Endothelial cell (in vitro differentiated cells): ENCODE results near the gene LCLAT1. TPM values are rescaled to one million over a fixed set of nuclear protein-coding genes. Genes with fewer than 3 reads are reported as not detected.

Experiments
- DNase-seq: peaks from one replicate; pipeline ENCODE4 v3.0.0; 2021; ENCODE audit warnings: low spot score
- H3K27ac Mint-ChIP-seq: one replicate; pipeline ENCODE4 v1.8.0; 2021; ENCODE audit warnings: mixed read lengths, inconsistent platforms; ENCODE audit not compliant: unreplicated experiment
- H3K27me3 Mint-ChIP-seq: one replicate; pipeline ENCODE4 v1.8.0; 2021; ENCODE audit warnings: mild to moderate bottlenecking, moderate library complexity, mixed read lengths, inconsistent platforms; ENCODE audit not compliant: unreplicated experiment
- H3K36me3 Mint-ChIP-seq: one replicate; pipeline ENCODE4 v1.8.0; 2021; ENCODE audit warnings: mild to moderate bottlenecking, low read depth, mixed read lengths, inconsistent platforms; ENCODE audit not compliant: unreplicated experiment
- H3K4me1 Mint-ChIP-seq: one replicate; pipeline ENCODE4 v1.8.0; 2021; ENCODE audit warnings: mild to moderate bottlenecking, mixed read lengths, inconsistent platforms; ENCODE audit not compliant: unreplicated experiment
- H3K4me3 Mint-ChIP-seq: one replicate; pipeline ENCODE4 v1.8.0; 2021; ENCODE audit warnings: mild to moderate bottlenecking, mixed read lengths, inconsistent platforms; ENCODE audit not compliant: unreplicated experiment
- H3K9me3 Mint-ChIP-seq: one replicate; pipeline ENCODE4 v1.8.0; 2021; ENCODE audit warnings: mixed read lengths, inconsistent platforms; ENCODE audit not compliant: unreplicated experiment
- CTCF ChIP-seq: fragments of 200-600 bp; sonication (generic); IDR thresholded peaks from one replicate; pipeline ENCODE4 v1.5.0; 2021; ENCODE audit warnings: antibody characterized with exemption; ENCODE audit not compliant: unreplicated experiment
- total RNA-seq: library from RNA; stranded (reverse); fragmentation: NEBNext Ultra II Directional; extraction: Animal tissue kit (Norgen Biotek cat#: 25700); gene quantifications from one replicate; pipeline ENCODE4 v1.2.1, GENCODE V29; 2021; ENCODE audit not compliant: unreplicated experiment

Gene LCLAT1
- total RNA-seq, 1 donor from 2014 or later = 20.9 TPM

GRCh38 chr2:30621836-30622235 is 174.8 kb downstream of the LCLAT1 start:
- TF ChIP-seq CTCF = no peak
- H3K9me3 Mint-ChIP-seq = no peaks in the 10 kb centered on the region
- no peak overlapping the region for H3K27ac Mint-ChIP-seq
- H3K27me3 Mint-ChIP-seq = peaks cover 2% of the 10 kb centered on the region
- H3K36me3 Mint-ChIP-seq = no peaks in the 10 kb centered on the region
- DNase-seq = no peak
- H3K4me3 Mint-ChIP-seq = no peak overlapping the region
- H3K4me1 Mint-ChIP-seq = no peaks in the 10 kb centered on the region

GRCh38 chr2:30622452-30622851 is 175.4 kb downstream of the LCLAT1 start:
- Mint-ChIP-seq H3K27me3 (peaks cover 2% of the 10 kb centered on the region), H3K36me3 (no peaks in the 10 kb centered on the region), H3K4me1 (no peaks in the 10 kb centered on the region), H3K9me3 (no peaks in the 10 kb centered on the region), H3K4me3 (no peak overlapping the region), H3K27ac (no peak overlapping the region)
- no peak for DNase-seq
- no peak for TF ChIP-seq CTCF

- Mint-ChIP-seq H3K9me3 (no peaks in the 10 kb centered on the region), H3K36me3 (no peaks in the 10 kb centered on the region), H3K4me1 (no peaks in the 10 kb centered on the region), H3K27me3 (peaks cover 2% of the 10 kb centered on the region), H3K4me3 (no peak overlapping the region), H3K27ac (no peak overlapping the region)
- TF ChIP-seq CTCF = no peak
- no peak for DNase-seq
Measured at GRCh38 chr2:30625276-30625675, 178.2 kb downstream of the LCLAT1 start.

- no peak overlapping the region for H3K4me3 Mint-ChIP-seq
Measured at GRCh38 chr2:30625701-30626100, 178.7 kb downstream of the LCLAT1 start.

DNA sequence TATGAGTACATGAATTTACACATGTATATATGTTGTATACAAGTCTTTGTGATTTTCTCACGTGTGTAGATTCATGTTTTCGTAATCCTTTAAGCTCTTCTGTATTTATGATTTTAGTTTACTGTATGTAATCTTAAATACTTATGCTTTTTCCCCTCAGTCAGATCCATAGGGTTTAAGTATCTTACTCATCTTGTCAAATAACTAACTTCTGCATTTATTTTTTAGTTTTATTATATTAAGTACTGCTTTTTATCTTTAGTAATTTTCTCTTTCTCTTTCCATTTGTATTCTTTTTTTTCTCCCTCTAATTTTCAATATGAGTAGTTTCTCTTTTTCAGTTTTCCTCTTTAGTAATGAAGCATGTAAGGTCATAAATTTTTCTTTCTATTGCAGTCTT is 179.4 kb downstream of the LCLAT1 start:
- Mint-ChIP-seq H3K36me3 (no peaks in the 10 kb centered on the region), H3K4me1 (no peaks in the 10 kb centered on the region), H3K4me3 (no peak overlapping the region), H3K9me3 (no peaks in the 10 kb centered on the region), H3K27me3 (peaks cover 2% of the 10 kb centered on the region), H3K27ac (no peak overlapping the region)
- DNase-seq = no peak
- no peak for TF ChIP-seq CTCF

More at GRCh38 chr2:30625701-30626100, 178.7 kb downstream of the LCLAT1 start:
- Mint-ChIP-seq H3K27me3 (peaks cover 2% of the 10 kb centered on the region), H3K36me3 (no peaks in the 10 kb centered on the region), H3K9me3 (no peaks in the 10 kb centered on the region), H3K4me1 (no peaks in the 10 kb centered on the region), H3K27ac (no peak overlapping the region)
- no peak for TF ChIP-seq CTCF
- no peak for DNase-seq
